HG03575 (cell line): ENCODE data around the gene NPPA.

ENCODE experiments used
- ATAC-seq: cut with Tn5 transposase; IDR thresholded peaks from one replicate; pipeline ENCODE4 v1.9.1; 2021; ENCODE audit not compliant: unreplicated experiment, insufficient number of reproducible peaks, low FRiP score; ENCODE audit errors: extremely low read depth

The NPPA gene

DNA sequence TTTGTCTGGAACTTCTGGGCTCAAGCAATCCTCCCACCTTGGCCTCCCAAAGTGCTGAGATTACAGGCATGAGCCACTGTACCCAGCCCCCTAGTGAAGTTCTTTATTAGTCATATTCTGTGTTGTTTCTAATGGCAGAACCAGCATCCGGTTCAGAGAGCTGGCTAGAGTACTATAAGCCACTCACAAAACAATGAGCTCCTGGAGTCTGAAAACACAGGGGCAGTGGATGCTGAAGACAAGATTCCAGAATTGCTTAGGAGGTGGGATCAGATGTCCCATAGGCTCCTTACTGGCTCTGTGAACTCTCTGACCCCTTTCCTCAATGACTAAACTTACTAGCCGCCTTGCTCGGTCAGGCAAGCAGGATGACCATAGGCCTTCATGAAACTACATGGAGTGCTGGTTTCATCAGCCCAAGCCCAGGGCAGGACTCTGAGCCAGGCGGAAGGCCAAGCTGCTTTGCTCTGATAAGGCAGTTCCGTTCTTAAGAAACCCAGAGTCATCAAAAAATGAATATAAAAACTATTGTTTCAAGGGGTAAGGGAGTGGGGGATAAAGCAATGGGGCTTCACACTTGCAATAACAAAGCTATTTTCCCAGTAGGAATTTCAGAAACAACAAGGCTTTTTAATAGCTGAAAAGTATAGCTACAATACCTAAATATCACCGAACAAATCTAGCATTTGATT is 49.9 kb downstream of the NPPA start:
- ATAC-seq, result no peak

DNA sequence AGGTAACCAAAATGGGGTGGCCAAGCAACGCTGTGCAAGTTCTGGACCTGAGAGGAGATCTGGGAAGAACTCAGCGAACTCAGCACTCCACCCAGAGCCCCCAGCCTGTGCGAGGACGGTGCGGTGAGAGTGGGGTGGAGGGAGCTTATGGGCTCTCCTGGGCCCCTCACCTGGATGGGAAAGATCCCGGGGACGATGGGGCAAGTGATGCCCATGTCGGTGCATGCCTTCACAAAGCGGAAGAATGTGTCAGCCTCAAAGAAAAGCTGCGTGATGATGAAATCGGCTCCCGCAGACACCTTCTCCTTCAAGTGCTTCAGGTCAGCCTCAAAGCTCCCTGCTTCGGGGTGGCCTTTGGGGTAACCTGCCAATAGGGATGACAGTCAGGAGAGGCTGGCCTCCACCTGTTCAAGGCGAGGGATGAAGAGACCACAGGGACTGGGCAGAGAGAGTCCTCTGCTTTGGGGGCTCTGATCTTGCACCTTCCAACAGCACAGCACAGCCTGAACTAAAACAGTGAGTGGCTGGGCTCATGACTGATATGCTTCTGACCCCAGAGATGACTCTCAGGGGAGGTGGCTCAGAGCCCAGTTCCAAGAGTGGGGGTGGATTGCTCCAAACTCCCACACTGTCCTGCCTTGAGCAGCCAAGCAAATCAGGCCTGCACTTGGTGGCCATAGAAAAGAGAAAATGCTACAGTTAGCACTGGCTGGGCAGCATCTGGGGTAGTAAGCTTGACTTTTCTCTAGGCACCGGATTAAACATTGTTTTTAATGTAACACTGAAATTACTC is 51.4 kb downstream of the NPPA start:
- no peak for ATAC-seq
